Stimulated activated naive CD4-positive, alpha-beta T cell treated with Interleukin-2 at 50 U/mL for 16 hours (primary cell): ENCODE results near the gene WNT5B.
A peak's percentile ranks its signal among the peaks of the same experiment; 100 is the strongest.

Experiments
- DNase-seq: peaks from one replicate; lab custom pipeline; 2025; lab: John Stamatoyannopoulos, UW

WNT5B gene

GRCh38 chr12:1651946-1652345 lies 22.9 kb downstream of the WNT5B start:
- DNase-seq = no peak

GRCh38 chr12:1655225-1655788 lies 26.3 kb downstream of the WNT5B start:
- no peak for DNase-seq

GRCh38 chr12:1656902-1657301 lies 27.9 kb downstream of the WNT5B start:
- DNase-seq = no peak

- no peak for DNase-seq
Observed at GRCh38 chr12:1657688-1658087, 28.7 kb downstream of the WNT5B start.

- peak; percentile 41 for DNase-seq
Observed at GRCh38 chr12:1660304-1661187, 31.5 kb downstream of the WNT5B start.

GRCh38 chr12:1661553-1662335 lies 32.7 kb downstream of the WNT5B start:
- peak; percentile 80 for DNase-seq

GRCh38 chr12:1662761-1663439 lies 33.9 kb downstream of the WNT5B start:
- DNase-seq = no peak

GRCh38 chr12:1663440-1664132 lies 34.6 kb downstream of the WNT5B start:
- DNase-seq = no peak

- no peak for DNase-seq
Observed at GRCh38 chr12:1665366-1665765, 36.3 kb downstream of the WNT5B start.

GRCh38 chr12:1666215-1666614 lies 37.2 kb downstream of the WNT5B start:
- no peak for DNase-seq

GRCh38 chr12:1666685-1667162 lies 37.7 kb downstream of the WNT5B start:
- no peak for DNase-seq

- no peak for DNase-seq
Observed at GRCh38 chr12:1668833-1669543, 40.0 kb downstream of the WNT5B start.

- DNase-seq = no peak
Observed at GRCh38 chr12:1670358-1671268, 41.6 kb downstream of the WNT5B start.

GRCh38 chr12:1676043-1676442 lies 47.0 kb downstream of the WNT5B start:
- DNase-seq = no peak

- no peak for DNase-seq
Observed at GRCh38 chr12:1680804-1681492, 51.9 kb downstream of the WNT5B start.

GRCh38 chr12:1681493-1681807 lies 52.4 kb downstream of the WNT5B start:
- no peak for DNase-seq

- no peak for DNase-seq
Observed at GRCh38 chr12:1688086-1688710, 59.2 kb downstream of the WNT5B start.

GRCh38 chr12:1690578-1691122 lies 61.6 kb downstream of the WNT5B start, which contains the start of gene ADIPOR2:
Gene ADIPOR2, plus strand, starts transcription at chr12:1691070. Its CDS starts 63,274 bp downstream, at chr12:1754344.
- DNase-seq = peak; percentile 93
